Peyer's patch (tissue), 4 donors: Measurements from ENCODE around the gene TRIM37.

Experiments
- CTCF ChIP-seq, 6 experiments: fragments of 450-650 bp in 4 of 6; fragments of 200-600 bp in 2 of 6; sonication (generic) in 1 of 6; IDR thresholded peaks; one replicate each; pipeline ENCODE4 v1.5.1; 2017 to 2019; ENCODE audit warnings: antibody characterized with exemption in 6 of 6, mild to moderate bottlenecking in 3 of 6, moderate library complexity in 1 of 6
- POLR2A ChIP-seq, 2 donors: fragments of 450-650 bp; IDR thresholded peaks; one replicate each; pipeline ENCODE4 v1.5.1; 2017; ENCODE audit warnings: antibody characterized with exemption in 2 of 2, mild to moderate bottlenecking in 2 of 2, moderate library complexity in 2 of 2

- TF ChIP-seq CTCF (IDR thresholded peaks at IDR 0.05) = no peak
- TF ChIP-seq POLR2A (IDR thresholded peaks at IDR 0.05) = no peak
Measured at GRCh38 chr17:59028328-59028727, 78.4 kb downstream of the TRIM37 start.
